NCI-H1092 (cell line): ENCODE data around the gene FBN3.
"Not testable (repeated sequence)": the region's sequence is repeated elsewhere in the genome, so short reads cannot be mapped to it uniquely, and the experiment has no call there.

Experiments used
- DNase-seq: peaks from one replicate; lab custom pipeline; 2025; lab: John Stamatoyannopoulos, UW

Gene FBN3

DNA sequence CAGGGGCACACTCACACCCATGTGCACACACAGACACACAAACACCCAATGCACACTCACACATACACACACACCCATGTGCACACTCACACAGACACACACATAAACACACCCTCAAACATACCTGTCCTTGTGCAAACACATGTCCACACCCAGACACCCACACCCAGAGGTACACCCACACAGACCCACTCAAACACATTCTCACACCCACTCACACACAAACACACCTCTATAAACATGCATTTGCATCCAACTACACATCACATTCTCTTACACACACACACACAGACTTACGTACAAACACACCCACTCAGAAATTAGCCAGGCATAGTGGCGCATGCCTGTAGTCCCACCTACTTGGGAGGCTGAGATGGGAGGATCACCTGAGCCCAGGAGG lies 31.4 kb downstream of the FBN3 start:
- no peak for DNase-seq

DNA sequence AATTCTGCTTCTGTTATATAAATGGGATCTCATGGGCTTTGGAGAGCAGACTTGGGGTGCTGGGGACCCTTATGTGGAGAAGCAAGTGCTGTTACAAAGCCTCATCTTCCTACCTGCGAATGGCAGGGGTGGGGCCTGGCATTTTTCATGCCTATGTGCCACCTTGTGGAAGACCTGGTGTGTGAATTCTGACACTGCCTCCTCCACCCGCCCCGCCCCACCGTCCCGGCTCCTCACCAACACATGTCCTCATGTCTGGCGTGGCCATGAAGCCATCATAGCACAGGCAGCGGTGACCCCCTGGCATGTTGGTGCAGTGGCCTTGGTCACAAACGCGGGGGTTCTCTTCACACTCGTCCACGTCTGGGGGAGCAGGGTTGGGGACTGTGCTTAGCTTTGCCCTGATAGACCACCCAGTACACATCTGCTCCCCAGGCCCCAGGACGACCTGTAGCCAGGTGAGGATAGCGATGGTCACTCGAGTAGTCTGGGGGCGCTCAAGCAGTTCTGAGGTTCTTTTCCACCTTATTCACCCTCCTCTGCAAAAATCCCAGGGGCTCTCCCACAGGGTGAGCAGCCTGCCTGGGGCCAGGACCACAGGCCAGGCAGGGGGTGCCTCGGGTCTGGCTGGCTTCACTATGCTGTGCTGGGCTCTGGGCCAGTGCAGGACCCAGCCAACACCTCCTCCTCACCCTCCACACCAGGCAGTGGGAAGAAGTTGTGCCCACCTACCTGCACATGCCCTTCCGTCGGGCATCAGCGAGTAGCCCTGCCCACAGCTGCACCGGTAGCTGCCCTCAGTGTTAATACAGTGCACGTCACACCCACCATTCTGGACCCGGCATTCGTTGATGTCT lies 32.7 kb downstream of the FBN3 start:
- DNase-seq, result no peak

DNA sequence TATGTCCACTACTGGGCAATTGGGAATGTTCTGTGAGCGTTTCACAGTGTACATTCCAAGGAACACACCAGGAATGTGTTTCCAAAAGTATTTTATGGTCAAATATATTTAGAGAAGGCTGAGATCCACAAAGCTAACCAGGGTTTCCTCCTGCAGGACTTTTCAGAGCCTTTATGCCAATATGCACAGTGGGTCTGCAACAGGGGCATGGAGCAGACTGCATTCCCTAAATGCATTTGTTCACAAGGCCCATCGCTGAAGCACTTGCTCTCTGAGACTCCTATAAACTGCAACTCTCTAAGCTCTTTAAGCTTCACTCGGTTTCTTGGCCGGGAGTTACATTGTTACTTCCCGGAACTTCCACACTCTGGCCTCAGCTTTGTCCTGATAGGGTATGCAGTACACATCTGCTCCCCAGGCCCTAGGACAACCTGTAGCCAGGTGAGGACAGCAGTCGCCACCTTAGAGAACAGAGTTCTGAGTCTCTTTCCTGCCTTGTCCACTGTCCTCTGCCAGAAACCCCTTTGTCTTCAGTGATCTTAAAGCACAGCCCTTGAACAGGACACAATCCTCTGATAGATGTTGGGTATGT lies 33.5 kb downstream of the FBN3 start:
- DNase-seq, result no peak

DNA sequence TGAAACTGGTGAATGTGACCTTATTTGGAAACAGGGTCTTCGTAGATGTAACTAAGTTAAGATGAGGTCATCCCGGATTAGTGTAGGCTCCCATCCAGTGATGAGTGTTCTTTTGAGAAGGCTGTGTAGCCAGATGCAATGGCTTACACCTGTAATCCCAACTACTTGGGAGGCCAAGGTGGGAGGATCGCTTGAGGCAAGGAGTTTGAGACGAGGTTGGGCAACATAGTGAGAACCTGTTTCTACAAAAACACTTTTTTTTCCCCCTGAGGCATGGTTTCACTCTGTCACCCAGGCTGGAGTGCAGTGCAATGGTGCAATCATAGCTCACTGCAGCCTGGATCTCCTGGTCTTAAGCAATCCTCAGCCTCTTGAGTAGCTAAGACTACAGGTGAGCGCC lies 36.4 kb downstream of the FBN3 start:
- DNase-seq, result no peak

DNA sequence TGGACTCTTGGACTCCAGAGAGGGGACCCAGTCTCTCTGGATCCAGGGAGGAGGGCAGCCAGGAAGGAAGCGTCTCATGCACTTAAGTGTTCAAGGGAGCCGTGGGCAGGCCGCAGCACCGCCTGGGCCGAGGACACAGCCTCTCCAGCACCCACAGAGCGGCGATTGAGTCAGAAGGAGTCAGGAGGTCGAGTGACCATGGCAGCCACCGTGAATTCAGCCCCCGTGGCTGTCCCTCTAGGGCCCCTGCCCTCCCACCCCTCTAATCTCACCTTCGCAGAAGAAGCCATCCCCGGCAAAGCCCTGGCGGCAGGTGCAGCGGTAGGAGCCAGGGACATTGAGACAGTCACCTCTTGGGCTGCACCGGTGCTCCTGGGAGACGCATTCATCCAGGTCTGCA lies 38.0 kb downstream of the FBN3 start:
- no peak for DNase-seq

DNA sequence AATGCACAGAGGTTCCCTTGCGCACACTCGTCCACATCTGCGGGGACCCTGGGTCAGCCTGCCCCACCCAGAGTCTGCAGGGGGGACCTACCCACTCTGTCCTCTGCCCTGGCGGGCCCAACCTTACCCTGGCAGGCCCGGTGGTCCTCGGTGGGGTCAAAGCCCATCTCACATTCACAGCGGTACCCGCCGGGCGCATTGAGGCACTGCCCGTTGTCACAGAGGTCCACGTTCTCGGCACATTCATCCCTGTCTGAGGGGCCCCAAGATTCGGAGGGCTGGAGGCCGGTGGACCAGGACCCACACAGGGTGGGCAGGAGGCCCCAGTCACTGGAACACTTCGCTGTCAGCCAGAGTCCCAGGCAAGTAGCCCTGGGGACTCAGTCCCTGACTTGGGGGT lies 38.5 kb downstream of the FBN3 start:
- DNase-seq, result no peak

DNA sequence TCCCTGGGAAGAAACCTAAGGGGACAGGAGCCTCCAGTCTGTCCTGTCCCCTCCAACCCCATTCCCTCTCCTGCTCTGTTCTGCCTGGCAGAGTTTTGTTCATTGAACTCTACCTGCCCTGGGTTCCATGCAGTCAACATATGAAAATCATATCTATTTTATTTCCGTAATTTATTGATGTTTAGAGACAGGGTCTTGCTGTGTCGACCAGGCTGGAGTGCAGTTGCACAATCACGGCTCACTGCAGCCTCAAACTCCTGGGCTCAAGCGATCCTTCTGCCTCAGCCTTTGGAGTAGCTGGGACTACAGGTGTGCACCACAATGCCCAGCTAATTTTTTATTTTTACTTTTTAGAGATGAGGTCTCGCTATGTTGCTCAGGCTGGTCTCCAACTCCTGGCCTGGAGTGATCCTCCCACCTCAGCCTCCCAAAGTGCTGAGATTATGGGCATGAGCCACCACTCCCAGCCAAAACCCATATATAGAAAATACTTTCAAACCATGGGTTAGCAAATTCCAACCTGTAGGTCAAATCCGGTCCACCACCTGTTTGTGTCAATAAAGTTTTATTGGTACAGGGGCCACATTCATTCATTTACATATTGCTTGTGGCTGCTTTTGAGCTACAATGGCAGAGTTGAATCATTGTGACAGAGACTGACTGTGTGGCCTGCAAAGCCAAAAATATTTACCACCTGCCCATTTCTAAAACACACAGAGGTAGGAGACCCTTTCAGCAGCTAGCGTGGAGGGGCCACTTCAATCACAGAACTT lies 39.3 kb downstream of the FBN3 start:
- DNase-seq, result no peak

DNA sequence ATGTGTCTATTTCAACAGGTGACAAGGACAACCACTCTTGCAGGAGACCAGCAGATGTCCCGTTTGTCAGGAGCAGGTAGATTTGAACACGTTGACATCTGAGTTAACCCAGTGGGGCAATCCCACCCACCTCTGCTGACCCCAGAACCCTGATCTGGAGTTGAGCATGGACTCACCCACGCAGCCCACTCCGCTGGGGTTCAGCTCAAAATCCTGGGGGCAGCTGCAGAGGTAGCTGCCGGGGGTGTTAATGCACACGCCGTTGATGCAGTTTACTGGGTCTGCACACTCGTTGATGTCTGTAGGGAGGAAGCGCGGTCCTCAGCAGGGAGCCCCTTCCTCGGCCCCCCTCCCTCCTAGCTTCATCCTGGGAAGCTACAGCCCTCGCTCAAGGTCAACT lies 39.9 kb downstream of the FBN3 start:
- DNase-seq, result no peak

DNA sequence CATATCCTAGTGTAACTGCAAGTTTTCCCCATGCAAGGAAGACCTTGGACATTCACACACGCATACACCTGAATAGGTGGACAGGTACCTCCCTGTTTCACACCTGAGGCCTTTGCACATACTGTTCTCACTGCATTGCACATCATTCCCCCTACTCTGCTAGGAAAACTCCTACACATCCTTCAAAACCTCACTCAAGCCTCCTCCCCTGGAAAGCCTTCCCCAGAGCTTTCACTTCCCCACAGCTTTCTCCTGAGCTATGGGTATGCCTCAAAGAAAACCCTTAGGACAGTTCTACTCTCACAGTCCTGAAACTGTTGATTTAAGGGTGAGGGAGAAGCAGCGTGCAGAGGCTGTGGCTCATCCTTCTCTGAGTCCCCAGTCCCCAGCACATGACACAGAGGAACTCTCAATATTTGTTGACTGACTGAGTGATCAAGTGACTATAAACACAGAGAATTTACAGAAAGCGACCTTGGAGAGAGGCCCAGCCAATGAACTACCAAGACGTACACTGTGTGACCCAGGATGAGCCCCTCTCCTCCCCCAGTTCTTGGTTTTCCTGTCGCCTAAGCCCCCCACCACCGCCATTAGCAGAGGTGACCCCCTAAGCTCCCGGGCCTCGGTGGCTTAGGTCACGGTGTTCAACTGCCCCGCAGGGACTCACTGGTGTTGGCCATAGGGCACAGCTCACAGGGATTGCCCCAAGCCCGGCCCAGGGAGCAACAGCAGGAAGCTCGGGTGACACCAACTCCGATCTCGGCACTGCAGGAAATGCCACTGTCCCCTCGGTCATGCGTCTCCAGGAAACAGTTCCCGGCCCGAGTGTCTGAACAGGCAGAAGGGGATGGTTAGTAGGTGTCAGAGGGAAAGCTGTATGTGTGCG lies 40.6 kb downstream of the FBN3 start:
- no peak for DNase-seq

DNA sequence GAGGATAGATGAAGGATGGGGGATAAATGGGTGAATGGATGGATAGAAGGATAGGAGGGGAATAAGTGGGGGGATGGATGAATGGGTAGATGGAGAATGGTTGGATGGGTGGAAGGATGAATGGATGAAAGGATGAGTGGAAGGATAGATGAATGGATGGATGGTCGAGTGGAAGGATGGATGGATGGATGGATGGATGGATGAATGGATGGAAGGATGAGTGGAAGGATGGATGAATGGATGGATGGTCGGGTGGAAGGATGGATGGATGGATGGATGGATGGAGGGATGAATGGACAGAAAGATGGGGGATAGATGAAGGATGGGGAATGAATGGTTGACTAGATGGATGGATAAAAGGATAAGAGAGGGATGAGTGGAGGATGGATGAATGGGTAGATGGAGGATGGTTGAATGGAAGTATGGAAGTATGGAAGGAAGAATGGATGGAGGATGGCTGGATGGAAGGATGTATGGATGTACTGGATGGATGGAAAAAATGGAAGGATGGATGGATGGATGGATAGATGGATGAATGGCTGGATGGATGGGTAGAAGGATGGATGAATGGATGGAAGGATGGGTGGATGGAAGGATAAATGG lies 42.0 kb downstream of the FBN3 start:
- DNase-seq, result no peak

DNA sequence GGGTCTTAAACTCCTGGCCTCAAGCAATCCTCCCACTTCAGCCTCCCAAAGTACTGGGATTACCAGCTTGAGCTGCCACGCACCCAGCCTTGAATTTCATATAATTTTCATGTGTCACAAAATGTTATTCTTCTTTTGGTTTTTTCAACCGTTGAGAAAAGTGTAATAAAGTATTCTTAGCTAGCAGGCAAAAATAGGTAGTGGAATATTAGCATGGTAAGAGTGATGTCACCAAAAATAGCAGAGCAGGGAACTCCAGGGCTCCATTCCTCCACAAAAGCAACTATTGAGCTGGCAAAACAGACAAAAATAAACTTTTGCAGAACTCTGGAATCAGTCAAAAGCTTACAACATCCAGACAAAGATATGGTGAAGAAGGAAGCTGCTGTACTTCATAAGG lies 43.9 kb downstream of the FBN3 start:
- no peak for DNase-seq

DNA sequence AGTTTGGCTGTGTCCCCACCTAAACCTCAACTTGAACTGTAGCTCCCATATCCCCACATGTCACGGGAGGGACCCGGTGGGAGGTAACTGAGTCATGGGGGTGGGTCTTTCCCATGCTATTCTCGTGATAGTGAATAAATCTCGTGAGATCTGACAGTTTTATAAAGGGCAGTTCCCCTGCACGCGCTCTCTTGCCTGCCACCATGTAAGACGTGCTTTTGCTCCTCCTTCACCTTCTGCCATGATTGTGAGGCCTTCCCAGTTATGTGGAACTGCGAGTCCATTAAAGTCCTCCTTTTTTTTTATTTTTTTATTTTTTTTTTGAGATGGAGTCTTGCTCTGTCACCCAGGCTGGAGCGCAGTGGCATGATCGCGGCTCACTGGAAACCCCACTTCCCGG lies 47.5 kb downstream of the FBN3 start:
- not testable (repeated sequence) for DNase-seq

DNA sequence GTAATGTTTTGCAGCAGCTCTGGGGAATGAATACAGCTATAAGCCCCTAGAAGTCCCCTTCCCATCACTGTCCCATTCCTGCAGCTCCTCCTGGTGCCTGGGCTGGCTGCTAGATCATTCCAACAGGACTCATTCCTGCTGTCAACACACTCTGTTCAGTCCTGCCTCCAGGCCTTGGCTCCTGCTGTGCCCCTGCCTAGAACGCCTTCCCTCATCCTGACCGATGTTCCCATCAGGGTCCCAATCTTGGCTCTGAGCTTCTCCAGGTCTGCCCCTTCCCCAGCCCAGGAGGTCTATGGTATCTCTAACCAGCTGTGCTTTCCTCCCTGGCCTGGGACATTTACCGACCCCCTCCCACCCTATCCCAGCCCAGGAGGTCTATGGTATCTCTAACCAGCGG lies 48.1 kb downstream of the FBN3 start:
- no peak for DNase-seq

DNA sequence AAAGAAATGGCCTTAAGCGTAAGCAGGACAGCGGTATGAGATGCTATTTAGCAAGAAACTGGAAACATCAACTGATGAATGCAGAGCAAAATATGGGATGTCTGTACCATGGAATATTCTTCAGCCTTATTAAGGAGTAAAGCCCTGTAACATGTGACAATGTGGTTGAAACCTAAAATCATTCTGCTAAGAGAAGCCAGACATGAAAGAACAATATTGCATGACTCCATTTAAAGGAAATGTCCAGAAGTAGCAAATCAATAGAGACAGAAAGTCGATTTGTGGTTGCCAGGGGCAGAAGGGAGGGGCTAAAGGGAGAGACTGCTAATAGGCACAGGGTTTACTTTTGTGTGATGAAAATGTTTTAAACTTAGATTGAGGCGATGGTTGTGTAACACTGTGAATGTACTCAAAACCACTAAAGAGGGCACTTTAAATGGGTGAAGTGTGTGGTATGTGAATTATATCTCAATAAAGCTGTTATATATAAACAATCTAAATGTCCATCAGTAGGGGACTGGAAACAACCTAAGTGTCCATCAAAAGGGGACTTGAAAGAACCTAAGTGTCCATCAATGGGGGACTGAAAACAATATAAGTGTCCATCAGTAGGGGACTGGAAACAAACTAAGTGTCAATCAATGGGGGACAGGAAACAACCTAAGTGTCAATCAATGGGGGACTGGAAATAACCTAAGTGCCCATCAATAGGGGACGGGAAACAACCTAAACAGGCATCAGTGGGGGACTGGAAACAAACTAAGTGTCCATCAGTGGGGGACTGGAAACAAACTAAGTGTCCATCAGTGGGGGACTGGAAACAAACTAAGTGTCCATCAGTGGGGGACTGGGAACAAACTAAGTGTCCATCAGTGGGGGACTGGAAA lies 51.5 kb downstream of the FBN3 start:
- DNase-seq, result no peak

DNA sequence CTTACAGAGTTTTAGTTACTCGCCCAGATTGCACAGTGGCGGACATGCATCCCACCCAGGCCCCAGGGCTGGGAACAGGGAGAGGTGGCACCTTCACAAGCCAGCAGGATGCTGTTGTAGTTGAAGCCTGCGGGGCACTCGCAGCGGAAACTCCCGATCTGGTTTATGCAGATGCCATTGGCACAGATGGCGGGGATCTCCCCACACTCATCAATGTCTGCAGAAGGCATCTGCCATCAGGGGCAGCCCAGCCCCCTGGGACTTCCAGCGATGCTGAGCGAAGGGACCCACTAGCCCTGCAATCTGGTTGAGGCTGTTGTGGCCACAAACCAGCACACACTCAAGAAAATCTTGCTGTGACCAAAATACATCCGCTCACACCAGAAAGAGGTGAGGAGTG lies 52.2 kb downstream of the FBN3 start:
- DNase-seq, result no peak

DNA sequence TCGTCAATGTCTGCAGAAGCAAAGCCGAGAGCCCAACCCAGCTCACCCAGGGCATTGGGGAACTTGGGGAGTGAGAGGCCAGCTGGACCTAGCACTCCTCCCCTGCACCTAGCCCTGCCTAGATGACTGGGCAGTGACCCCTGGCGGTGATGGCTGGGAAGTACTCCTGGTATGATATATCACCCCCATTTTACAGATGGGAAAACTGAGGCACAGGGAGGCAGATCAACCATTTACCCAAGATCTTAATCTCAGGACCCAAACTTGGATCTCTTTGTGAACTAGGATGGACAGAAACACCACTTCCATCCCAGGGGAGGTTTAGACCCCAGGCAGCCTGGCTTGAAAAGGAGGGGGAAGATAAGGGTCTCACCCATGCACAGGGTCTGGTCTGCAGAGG lies 53.3 kb downstream of the FBN3 start:
- no peak for DNase-seq

DNA sequence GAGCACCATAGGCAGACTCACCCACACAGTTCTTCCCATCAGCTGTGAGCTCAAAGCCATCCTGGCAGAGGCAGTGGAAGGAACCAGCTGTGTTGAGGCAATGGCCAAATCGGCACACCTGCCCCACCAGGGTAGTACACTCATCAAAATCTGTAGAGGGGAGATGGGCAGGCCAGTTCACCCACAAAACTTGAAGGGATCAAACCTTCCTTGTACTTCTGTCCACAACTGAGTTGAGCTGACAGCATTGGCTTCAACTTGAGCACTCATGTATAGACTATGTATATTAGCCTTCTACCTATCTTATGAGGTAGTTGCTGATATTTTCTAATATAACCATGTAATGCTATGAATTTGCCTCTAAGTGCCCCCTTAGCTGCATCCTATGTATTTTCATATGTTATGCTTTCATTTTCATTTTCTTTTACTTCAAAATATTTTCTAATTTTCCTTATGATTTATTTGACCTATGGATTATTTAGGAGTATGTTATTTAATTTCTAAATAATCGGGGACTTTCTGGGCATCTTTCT lies 54.0 kb downstream of the FBN3 start:
- DNase-seq, result no peak

DNA sequence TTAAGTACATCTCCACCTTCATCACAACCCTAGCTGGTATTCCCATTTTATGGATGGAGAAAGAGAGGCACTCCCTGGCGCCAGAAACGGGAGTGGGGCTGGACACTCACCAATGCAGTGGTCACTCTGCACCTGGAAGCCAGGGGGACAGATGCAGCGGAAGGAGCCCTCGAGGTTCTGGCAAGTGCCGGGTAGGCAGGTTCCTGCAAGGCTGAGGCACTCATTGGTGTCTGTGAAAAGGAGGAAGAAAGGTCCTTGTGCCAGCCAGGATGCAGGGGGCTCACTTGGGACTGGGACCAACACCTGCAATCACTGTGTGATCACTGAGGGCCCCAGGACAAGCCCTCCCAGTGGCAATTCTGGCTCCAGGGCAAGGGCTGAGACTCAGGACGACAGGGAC lies 55.1 kb downstream of the FBN3 start:
- no peak for DNase-seq

DNA sequence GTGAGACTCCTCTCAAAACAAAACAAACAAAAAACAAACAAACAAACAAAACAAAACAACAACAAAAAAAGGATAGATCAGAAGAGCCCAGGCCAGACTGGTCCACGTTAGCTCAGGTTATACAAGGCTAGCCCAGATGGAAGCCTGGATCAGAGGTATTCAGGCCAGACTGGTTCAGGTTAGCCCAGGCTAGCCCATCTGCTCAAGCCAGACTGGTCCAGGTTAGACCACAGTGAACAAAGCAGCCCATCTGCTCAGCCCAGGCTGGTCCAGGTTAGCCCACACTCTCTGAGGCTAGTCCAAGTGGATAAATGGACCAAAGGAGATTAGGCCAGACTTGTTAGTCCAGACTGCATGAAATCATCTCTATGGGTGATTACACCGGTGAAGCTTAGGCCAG lies 55.7 kb downstream of the FBN3 start:
- DNase-seq, result no peak

DNA sequence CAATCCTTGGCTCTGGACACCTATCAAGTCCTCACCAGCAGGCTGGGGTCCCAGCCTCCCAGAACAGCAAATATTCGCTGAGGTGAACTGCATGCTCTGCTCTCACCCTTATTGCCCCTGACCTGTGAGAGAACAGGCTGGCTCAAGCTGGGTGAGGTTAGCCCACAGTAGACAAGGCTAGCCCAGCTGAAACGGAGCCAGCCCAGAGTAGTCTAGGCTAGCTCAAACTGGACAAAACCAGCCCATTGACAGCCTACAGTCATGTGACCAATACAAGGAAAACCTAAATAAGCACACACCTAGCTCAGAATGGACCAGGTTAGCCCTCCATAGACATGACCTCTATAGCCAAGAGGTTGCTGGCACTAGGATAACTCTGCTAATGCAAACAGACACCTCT lies 58.4 kb downstream of the FBN3 start:
- no peak for DNase-seq
